ENCODE results near the gene SETD2.
"Not testable (repeated sequence)": the region's sequence is repeated elsewhere in the genome, so short reads cannot be mapped to it uniquely, and the experiment has no call there.

The SETD2 gene

GRCh38 chr3:47092090-47092489, 71.8 kb downstream of the SETD2 start:
- no peak for DNase-seq

GRCh38 chr3:47089630-47090029, 74.3 kb downstream of the SETD2 start:
- no peak for DNase-seq

- DNase-seq, result no peak
Measured at GRCh38 chr3:47086071-47086470, 77.8 kb downstream of the SETD2 start.

- no peak for DNase-seq
Measured at GRCh38 chr3:47083786-47084185, 80.1 kb downstream of the SETD2 start.

GRCh38 chr3:47082519-47082918, 81.4 kb downstream of the SETD2 start:
- DNase-seq, result no peak

GRCh38 chr3:47079432-47079831, 84.5 kb downstream of the SETD2 start:
- DNase-seq, result no peak

- DNase-seq, result no peak
Measured at GRCh38 chr3:47073685-47074084, 90.2 kb downstream of the SETD2 start.

GRCh38 chr3:47070770-47071169, 93.1 kb downstream of the SETD2 start:
- no peak for DNase-seq

GRCh38 chr3:47066259-47066658, 97.7 kb downstream of the SETD2 start:
- not testable (repeated sequence) for DNase-seq

- DNase-seq, result no peak
Measured at GRCh38 chr3:47065681-47066080, 98.2 kb downstream of the SETD2 start.

GRCh38 chr3:47065058-47065457, 98.9 kb downstream of the SETD2 start:
- no peak for DNase-seq

GRCh38 chr3:47057212-47057671, 106.7 kb downstream of the SETD2 start:
- DNase-seq, result no peak

GRCh38 chr3:47056705-47057104, 107.2 kb downstream of the SETD2 start:
- DNase-seq, result no peak

GRCh38 chr3:47054412-47054811, 109.5 kb downstream of the SETD2 start:
- DNase-seq, result no peak

- no peak for DNase-seq
Measured at GRCh38 chr3:47047673-47048072, 116.2 kb downstream of the SETD2 start.

GRCh38 chr3:47047069-47047468, 116.8 kb downstream of the SETD2 start:
- no peak for DNase-seq

GRCh38 chr3:47042231-47042791, 121.6 kb downstream of the SETD2 start:
- DNase-seq, result no peak

- no peak for DNase-seq
Measured at GRCh38 chr3:47041114-47041513, 122.8 kb downstream of the SETD2 start.

GRCh38 chr3:47037302-47037701, 126.6 kb downstream of the SETD2 start:
- not testable (repeated sequence) for DNase-seq

GRCh38 chr3:47036145-47036544, 127.8 kb downstream of the SETD2 start:
- DNase-seq, result no peak

GRCh38 chr3:47035645-47036044, 128.3 kb downstream of the SETD2 start:
- no peak for DNase-seq

GRCh38 chr3:47034868-47035489, 128.9 kb downstream of the SETD2 start:
- DNase-seq, result no peak

- not testable (repeated sequence) for DNase-seq
Measured at GRCh38 chr3:47031041-47031440, 132.9 kb downstream of the SETD2 start.

GRCh38 chr3:47028667-47029066, 135.2 kb downstream of the SETD2 start:
- DNase-seq, result no peak

- no peak for DNase-seq
Measured at GRCh38 chr3:47028146-47028545, 135.8 kb downstream of the SETD2 start.
